DOHH2 (cell line): ENCODE measurements around the gene CPED1.
"Not testable (repeated sequence)": the region's sequence is repeated elsewhere in the genome, so short reads cannot be mapped to it uniquely, and the experiment has no call there.

Experiments
- H3F3A ChIP-seq: fragments of 200-600 bp; sonication (generic), shearing (Covaris generic); 2 replicates; pipeline ENCODE4 v1.6.0; 2016; ENCODE audit warnings: antibody characterized with exemption, mild to moderate bottlenecking; ENCODE audit not compliant: control insufficient read depth, insufficient read depth
- H3K27ac ChIP-seq: fragments of 200-600 bp; sonication (generic); 2 replicates; pipeline ENCODE4 v1.5.1; 2014; ENCODE audit warnings: low read depth, mild to moderate bottlenecking, low read length, moderate library complexity
- H3K27me3 ChIP-seq: fragments of 200-600 bp; sonication (generic); 2 replicates; pipeline ENCODE4 v1.6.1; 2014; ENCODE audit warnings: mild to moderate bottlenecking, low read length, mixed read lengths; ENCODE audit not compliant: control insufficient read depth
- H3K36me3 ChIP-seq: fragments of 200-600 bp; sonication (generic); 2 replicates; pipeline ENCODE4 v1.6.1; 2014; ENCODE audit warnings: mild to moderate bottlenecking, low read length, moderate library complexity, mixed read lengths; ENCODE audit not compliant: control insufficient read depth
- H3K4me1 ChIP-seq: fragments of 200-600 bp; sonication (generic); 2 replicates; pipeline ENCODE4 v1.6.1; 2014; ENCODE audit warnings: mild to moderate bottlenecking, low read length, mixed read lengths; ENCODE audit not compliant: control insufficient read depth
- H3K4me2 ChIP-seq: fragments of 200-600 bp; sonication (generic); 2 replicates; pipeline ENCODE4 v1.6.0; 2014; ENCODE audit warnings: mild to moderate bottlenecking, low read length, moderate library complexity
- H3K4me3 ChIP-seq: fragments of 200-600 bp; sonication (generic); 2 replicates; pipeline ENCODE4 v1.5.1; 2014; ENCODE audit warnings: mild to moderate bottlenecking, low read length, mixed read lengths
- H3K79me2 ChIP-seq: fragments of 200-600 bp; sonication (generic); 2 replicates; pipeline ENCODE4 v1.6.1; 2014; ENCODE audit warnings: mild to moderate bottlenecking, low read length, mixed read lengths; ENCODE audit not compliant: control insufficient read depth
- H3K9me2 ChIP-seq: fragments of 200-600 bp; sonication (generic); replicated peaks from 2 replicates; pipeline ENCODE4 v1.6.1; 2014; ENCODE audit warnings: mild to moderate bottlenecking, low read length, mixed read lengths; ENCODE audit not compliant: control insufficient read depth
- H3K9me3 ChIP-seq: fragments of 200-600 bp; sonication (generic); 2 replicates; pipeline ENCODE4 v1.6.1; 2014; ENCODE audit warnings: antibody characterized with exemption, low read length, mixed read lengths; ENCODE audit not compliant: control insufficient read depth, insufficient read depth
- H4K20me1 ChIP-seq: fragments of 200-600 bp; sonication (generic); 2 replicates; pipeline ENCODE4 v1.6.0; 2014; ENCODE audit warnings: low read depth, mild to moderate bottlenecking, antibody characterized with exemption, low read length, moderate library complexity; ENCODE audit not compliant: control insufficient read depth, insufficient read depth
- CTCF ChIP-seq: fragments of 200-600 bp; sonication (generic); IDR thresholded peaks from one replicate; pipeline ENCODE4 v1.5.1; 2014; ENCODE audit warnings: antibody characterized with exemption, mild to moderate bottlenecking, low read depth, low read length; ENCODE audit not compliant: poor library complexity, severe bottlenecking
- EZH2phosphoT487 ChIP-seq: fragments of 200-600 bp; sonication (generic); IDR thresholded peaks from 2 replicates; pipeline ENCODE4 v1.6.1; 2017; ENCODE audit warnings: borderline replicate concordance, mild to moderate bottlenecking, antibody characterized with exemption, low read length, moderate library complexity, mixed read lengths

CPED1 gene

DNA sequence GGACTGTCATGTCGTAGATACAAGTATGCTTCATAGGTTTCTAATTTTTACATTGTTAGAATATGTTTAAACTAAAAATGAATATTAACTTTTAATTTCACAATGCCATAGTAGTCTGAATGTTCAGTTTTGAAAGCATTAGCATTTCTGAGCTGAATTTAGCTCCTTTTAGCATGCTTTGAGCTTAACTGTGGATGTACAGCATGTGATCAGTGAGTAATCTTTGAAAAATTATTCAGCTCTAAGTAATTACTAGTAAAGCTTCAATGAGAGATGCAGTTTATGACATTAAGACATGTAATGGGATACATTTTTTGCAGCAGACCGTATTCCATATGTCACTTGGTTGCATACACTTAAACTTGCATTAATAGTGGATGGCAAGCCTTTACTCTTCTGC lies 226.1 kb downstream of the CPED1 start:
- Histone ChIP-seq H4K20me1 (no peaks in the 10 kb centered on the region), H3F3A (no peaks in the 10 kb centered on the region), H3K4me3 (no peak overlapping the region), H3K4me2 (no peak overlapping the region), H3K9me3 (no peaks in the 10 kb centered on the region), H3K9me2 (no peaks in the 10 kb centered on the region), H3K27ac (no peak overlapping the region), H3K36me3 (no peaks in the 10 kb centered on the region), H3K79me2 (no peaks in the 10 kb centered on the region), H3K27me3 (no peaks in the 10 kb centered on the region), H3K4me1 (no peaks in the 10 kb centered on the region)
- TF ChIP-seq EZH2phosphoT487, result no peak
- TF ChIP-seq CTCF, result no peak

GRCh38 chr7:121219026-121219425 lies 230.5 kb downstream of the CPED1 start:
- Histone ChIP-seq H3K27ac (no peak overlapping the region), H3F3A (no peaks in the 10 kb centered on the region), H4K20me1 (no peaks in the 10 kb centered on the region), H3K9me3 (no peaks in the 10 kb centered on the region), H3K4me1 (no peaks in the 10 kb centered on the region), H3K4me3 (no peak overlapping the region), H3K9me2 (no peaks in the 10 kb centered on the region), H3K27me3 (no peaks in the 10 kb centered on the region), H3K79me2 (no peaks in the 10 kb centered on the region), H3K4me2 (no peak overlapping the region), H3K36me3 (no peaks in the 10 kb centered on the region)
- TF ChIP-seq CTCF, result no peak
- no peak for TF ChIP-seq EZH2phosphoT487

DNA sequence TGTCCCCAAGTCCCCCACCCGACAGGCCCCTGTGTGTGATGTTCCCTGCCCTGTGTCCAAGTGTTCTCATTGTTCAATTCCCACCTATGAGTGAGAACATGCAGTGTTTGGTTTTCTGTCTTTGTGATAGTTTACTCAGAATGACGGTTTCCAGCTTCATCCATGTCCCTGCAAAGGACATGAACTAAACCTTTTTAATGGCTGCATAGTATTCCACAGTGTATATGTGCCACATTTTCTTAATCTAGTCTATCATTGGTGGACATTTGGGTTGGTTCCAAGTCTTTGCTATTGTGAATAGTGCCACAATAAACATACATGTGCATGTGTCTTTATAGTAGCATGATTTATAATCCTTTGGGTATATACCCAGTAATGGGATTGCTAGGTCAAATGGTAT lies 232.6 kb downstream of the CPED1 start:
- not testable (repeated sequence) for H3K9me3 ChIP-seq, H3F3A ChIP-seq, H4K20me1 ChIP-seq, H3K79me2 ChIP-seq, H3K27ac ChIP-seq, H3K4me2 ChIP-seq, H3K9me2 ChIP-seq, H3K36me3 ChIP-seq, H3K27me3 ChIP-seq, H3K4me1 ChIP-seq, H3K4me3 ChIP-seq

- Histone ChIP-seq H3K27ac (no peak overlapping the region), H3K36me3 (no peaks in the 10 kb centered on the region), H4K20me1 (no peaks in the 10 kb centered on the region), H3K9me3 (no peaks in the 10 kb centered on the region), H3K4me2 (no peak overlapping the region), H3F3A (no peaks in the 10 kb centered on the region), H3K79me2 (no peaks in the 10 kb centered on the region), H3K27me3 (no peaks in the 10 kb centered on the region), H3K4me1 (no peaks in the 10 kb centered on the region), H3K4me3 (no peak overlapping the region), H3K9me2 (no peaks in the 10 kb centered on the region)
- TF ChIP-seq EZH2phosphoT487 (no peak), CTCF (no peak)
Measured at GRCh38 chr7:121228779-121229178, 240.3 kb downstream of the CPED1 start.
